HepG2 (cell line): Measurements from ENCODE around the gene PCBP2. TPM values are rescaled to one million over a fixed set of nuclear protein-coding genes. Genes with fewer than 3 reads are reported as not detected.

Experiments used
- ATAC-seq: fragments of 200-7000 bp; cut with Tn5 transposase; 3 replicates; pipeline ENCODE4 v1.9.1; 2020; ENCODE audit warnings: mild to moderate bottlenecking, moderate library complexity
- BruUV-seq: library from RNA; stranded (reverse); fragments of 400-500 nt; replicated peaks from 2 replicates; lab custom pipeline; 2021; lab: Mats Ljungman, UMichigan
- CTCF ChIA-PET: fragments of 300-600 bp; formaldehyde crosslinking; extraction: SDS; loops from one replicate; lab custom pipeline; 2021; ENCODE audit warnings: low total read pairs, inconsistent platforms, low intra/inter-chr PET ratio; lab: Yijun Ruan, JAX
- POLR2A ChIA-PET: fragments of 350-600 bp; sonication (Branson Sonifier 250); formaldehyde crosslinking; loops from one replicate; lab custom pipeline; 2020; ENCODE audit warnings: antibody characterized with exemption, inconsistent platforms; lab: Yijun Ruan, JAX
- DNase-seq: peaks from one replicate; pipeline ENCODE4 v3.0.0-alpha.2; 2015; ENCODE audit warnings: low spot score
- FAIRE-seq: peaks from 3 replicates; lab custom pipeline; 2011; peaks lifted over from hg19 to GRCh38; lab: Jason Lieb, UNC
- H2AFZ ChIP-seq: one replicate; pipeline ENCODE4 v1.6.1; 2011; ENCODE audit warnings: low read length, inconsistent platforms
- H3K27ac ChIP-seq: fragments of 300-600 bp; 3 replicates; pipeline ENCODE4 v1.8.0; 2011; ENCODE audit warnings: mixed run types, mild to moderate bottlenecking, mixed read lengths, low read length, inconsistent platforms; ENCODE audit not compliant: insufficient read depth; ENCODE audit errors: extremely low read length
- H3K27me3 ChIP-seq, 2 experiments: fragments of 200-600 bp in 1 of 2; 2 replicates in 1 of 2; 3 replicates in 1 of 2; pipeline versions ENCODE4 v1.6.0 to v1.8.0; 2011; ENCODE audit warnings: low read length in 2 of 2, mild to moderate bottlenecking in 2 of 2, moderate library complexity in 2 of 2, inconsistent platforms in 1 of 2; ENCODE audit not compliant: insufficient read depth in 2 of 2, control insufficient read depth in 1 of 2
- H3K36me3 ChIP-seq, 2 experiments: fragments of 200-600 bp in 1 of 2; replicated peaks in 1 of 2; 2 replicates in 1 of 2; 3 replicates in 1 of 2; pipeline versions ENCODE4 v1.5.1 to v1.8.0; 2011; ENCODE audit warnings: low read length in 2 of 2, inconsistent platforms in 1 of 2; ENCODE audit not compliant: insufficient read depth in 2 of 2, control insufficient read depth in 1 of 2
- H3K4me1 ChIP-seq: 2 replicates; pipeline ENCODE4 v1.5.1; 2012; ENCODE audit warnings: low read length, inconsistent platforms; ENCODE audit not compliant: insufficient read depth
- H3K4me2 ChIP-seq: 2 replicates; pipeline ENCODE4 v1.6.0; 2011; ENCODE audit warnings: low read depth, low read length, inconsistent platforms
- H3K4me3 ChIP-seq, 3 experiments: fragments of 200-600 bp in 1 of 3; sonication (generic), shearing (Covaris generic) in 1 of 3; replicated peaks in 1 of 3; 2 replicates each; pipeline ENCODE4 v1.5.1; 2011 to 2016; ENCODE audit warnings: low read length in 3 of 3, inconsistent platforms in 2 of 3, low read depth in 2 of 3, mild to moderate bottlenecking in 2 of 3, control low read depth in 1 of 3, mixed read lengths in 1 of 3; ENCODE audit not compliant: insufficient read depth in 1 of 3
- H3K79me2 ChIP-seq: one replicate; pipeline ENCODE4 v1.6.1; 2011; ENCODE audit warnings: low read length, inconsistent platforms; ENCODE audit not compliant: insufficient read depth
- H3K9ac ChIP-seq: 2 replicates; pipeline ENCODE4 v1.6.0; 2011; ENCODE audit warnings: mild to moderate bottlenecking, low read depth, low read length, inconsistent platforms; ENCODE audit not compliant: insufficient read depth
- H3K9me3 ChIP-seq: 2 replicates; pipeline ENCODE4 v1.5.1; 2012; ENCODE audit warnings: mild to moderate bottlenecking, low read length
- H4K20me1 ChIP-seq: 2 replicates; pipeline ENCODE4 v1.6.0; 2011; ENCODE audit warnings: inconsistent platforms, mild to moderate bottlenecking, low read length, moderate library complexity; ENCODE audit not compliant: insufficient read depth
- BRCA1 ChIP-seq: sonication (generic); formaldehyde crosslinking; IDR thresholded peaks from 2 replicates; pipeline ENCODE4 v1.4.0; 2020; ENCODE audit warnings: missing genetic modification reagents
- CBX5 ChIP-seq: sonication (generic); formaldehyde crosslinking; IDR thresholded peaks from 2 replicates; pipeline ENCODE4 v1.4.0; 2020; ENCODE audit warnings: missing genetic modification reagents, borderline replicate concordance
- MAF1 ChIP-seq: sonication (generic); formaldehyde crosslinking; IDR thresholded peaks from 2 replicates; pipeline ENCODE4 v1.5.0; 2020; ENCODE audit warnings: missing genetic modification reagents, borderline replicate concordance
- NFYB ChIP-seq: sonication (generic); formaldehyde crosslinking; IDR thresholded peaks from 2 replicates; pipeline ENCODE4 v1.4.0; 2020; ENCODE audit warnings: missing genetic modification reagents
- SIN3B ChIP-seq: fragments of 150-350 bp; IDR thresholded peaks from 2 replicates; pipeline ENCODE4 v1.6.1; 2014; ENCODE audit warnings: low read length
- SMARCE1 ChIP-seq: fragments of 450-650 bp; IDR thresholded peaks from 2 replicates; pipeline ENCODE4 v1.6.1; 2017; ENCODE audit warnings: borderline replicate concordance
- SSRP1 ChIP-seq: IDR thresholded peaks from 2 replicates; pipeline ENCODE4 v1.6.1; 2016; ENCODE audit warnings: control low read depth
- TBX3 ChIP-seq: fragments of 450-650 bp; IDR thresholded peaks from 2 replicates; pipeline ENCODE4 v1.6.1; 2017; ENCODE audit warnings: antibody characterized with exemption, mild to moderate bottlenecking, inconsistent platforms, borderline replicate concordance
- U2AF2 ChIP-seq: fragments of 200-400 bp; formaldehyde crosslinking; IDR thresholded peaks from 2 replicates; pipeline ENCODE4 v1.6.1; 2017; ENCODE audit warnings: low read depth, mild to moderate bottlenecking, low read length
- ZFP90 ChIP-seq: sonication (generic); formaldehyde crosslinking; IDR thresholded peaks from 2 replicates; pipeline ENCODE4 v1.8.0; 2022; ENCODE audit warnings: missing genetic modification reagents, mild to moderate bottlenecking, inconsistent platforms, borderline replicate concordance
- ZMAT3 ChIP-seq: sonication (generic); formaldehyde crosslinking; conservative IDR thresholded peaks from 2 replicates; pipeline ENCODE4 v1.7.0; 2021; ENCODE audit warnings: missing genetic modification reagents
- ZNF430 ChIP-seq: sonication (generic); formaldehyde crosslinking; IDR thresholded peaks from 2 replicates; pipeline ENCODE4 v1.9.0; 2021; ENCODE audit warnings: mild to moderate bottlenecking, missing genetic modification reagents
- ZNF431 ChIP-seq: sonication (generic); formaldehyde crosslinking; IDR thresholded peaks from 2 replicates; pipeline ENCODE4 v1.9.0; 2022; ENCODE audit warnings: missing genetic modification reagents, low read depth, mild to moderate bottlenecking, borderline replicate concordance
- ZNF496 ChIP-seq: sonication (generic); formaldehyde crosslinking; IDR thresholded peaks from 2 replicates; pipeline ENCODE4 v1.8.1; 2023; ENCODE audit warnings: mild to moderate bottlenecking, moderate library complexity, missing genetic modification reagents; ENCODE audit not compliant: insufficient replicate concordance
- ZNF674 ChIP-seq: sonication (generic); formaldehyde crosslinking; IDR thresholded peaks from 2 replicates; pipeline ENCODE4 v1.5.0; 2020; ENCODE audit warnings: low read depth, mild to moderate bottlenecking, missing genetic modification reagents
- ZNF891 ChIP-seq: sonication (generic); formaldehyde crosslinking; IDR thresholded peaks from 2 replicates; pipeline ENCODE4 v1.5.0; 2020; ENCODE audit warnings: mild to moderate bottlenecking, missing genetic modification reagents
- WGBS: methylation state at CpG from one replicate; pipeline ENCODE4 v1.1.6; 2017; ENCODE audit warnings: low lambda C conversion rate; 5-methylcytosine and 5-hydroxymethylcytosine counted together
- in situ Hi-C: cut with HindIII; loops from 2 replicates; pipeline ENCODE4 v1.10.0; 2017; ENCODE audit warnings: low pct_unique_long_range_greater_than_20kb; ENCODE audit not compliant: extremely low pct_ligation_motif_present
- intact Hi-C: fragments of 100-400 bp; cut with micrococcal nuclease; formaldehyde crosslinking; loops from one replicate; pipeline ENCODE4 v1.10.0; 2022; ENCODE audit not compliant: unreplicated experiment
- polyA plus RNA-seq, 8 experiments: library from polyadenylated mRNA; depleted of rRNA in 3 of 8; stranded (reverse) in 7 of 8; unstranded in 1 of 8; fragments of >200 nt; fragmentation: Illumina TruSeq in 4 of 8; extraction: Trizol in 4 of 8; gene quantifications; 2 replicates each; pipeline versions ENCODE4 v1.2.1 to v1.2.3, GENCODE V29; 2011 to 2016; ENCODE audit warnings: low read depth in 4 of 8, missing spikeins in 1 of 8, mixed read lengths in 1 of 8; ENCODE audit not compliant: insufficient read depth in 1 of 8
- total RNA-seq, 5 experiments: library from RNA; depleted of rRNA; stranded (reverse); fragments of >200 nt; fragmentation: Illumina TruSeq; extraction: Trizol; gene quantifications; 2 replicates each; pipeline ENCODE4 v1.2.3, GENCODE V29; 2016; ENCODE audit warnings: low read depth in 1 of 5
- TF ChIP-seq, protein P1 (sequence below): sonication (generic); formaldehyde crosslinking; IDR thresholded peaks from 2 replicates; pipeline ENCODE4 v1.5.1; 2020; ENCODE audit warnings: missing genetic modification reagents, mild to moderate bottlenecking, borderline replicate concordance
- TF ChIP-seq, protein P2 (sequence below): sonication (generic); formaldehyde crosslinking; IDR thresholded peaks from 2 replicates; pipeline ENCODE4 v1.8.0; 2022; ENCODE audit warnings: missing genetic modification reagents, low read depth, mild to moderate bottlenecking, borderline replicate concordance
- TF ChIP-seq, protein P3 (sequence below): sonication (generic); formaldehyde crosslinking; IDR thresholded peaks from 2 replicates; pipeline ENCODE4 v1.9.0; 2021; ENCODE audit warnings: missing genetic modification reagents, borderline replicate concordance

Gene PCBP2
- total and polyA plus RNA-seq, 2 of the 13 experiments (the other 11 are each of a cell fraction or from before 2014, with no cell fraction given), result 154 to 345 TPM

DNA sequence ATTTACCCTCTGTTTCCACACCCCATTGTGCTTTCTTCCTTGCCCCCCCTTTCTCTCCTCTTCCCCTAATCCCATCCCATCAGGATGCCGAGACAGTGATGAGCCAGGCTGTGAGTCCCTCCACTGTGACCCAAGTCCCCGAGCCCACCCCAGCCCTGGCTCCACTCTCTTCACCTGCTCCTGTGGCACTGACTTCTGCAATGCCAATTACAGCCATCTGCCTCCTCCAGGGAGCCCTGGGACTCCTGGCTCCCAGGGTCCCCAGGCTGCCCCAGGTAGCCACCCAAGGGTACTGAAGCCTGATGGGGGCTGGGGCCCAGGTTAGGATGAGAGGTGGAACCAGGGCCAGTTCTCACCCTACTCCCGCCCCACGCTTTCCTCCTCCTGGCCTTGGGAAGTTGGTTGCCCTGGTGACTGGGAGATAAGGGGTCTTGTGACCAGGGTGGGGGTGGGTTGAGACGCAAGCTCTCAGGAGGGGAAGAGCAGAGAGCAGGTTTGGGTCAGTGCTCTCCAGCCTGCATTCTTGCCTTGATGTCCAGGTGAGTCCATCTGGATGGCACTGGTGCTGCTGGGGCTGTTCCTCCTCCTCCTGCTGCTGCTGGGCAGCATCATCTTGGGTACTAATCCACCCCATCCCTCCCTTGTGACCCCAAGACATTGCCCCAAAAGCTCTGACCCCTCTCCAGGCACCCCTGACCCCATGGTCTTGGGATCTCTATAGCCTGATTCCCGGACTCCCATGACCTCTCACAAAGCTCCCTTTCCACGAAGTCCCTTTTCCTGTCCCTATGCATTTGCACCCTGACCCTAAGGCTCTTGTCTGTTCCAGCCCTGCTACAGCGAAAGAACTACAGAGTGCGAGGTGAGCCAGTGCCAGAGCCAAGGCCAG lies 27.0 kb upstream of the PCBP2 start:
- peak overlapping the region; percentile 67 for H3K4me2 ChIP-seq
- H4K20me1 ChIP-seq, result no peaks in the 10 kb centered on the region
- peak; percentile 5; the same call in 2 of the 3 replicates for ATAC-seq
- ChIA-PET CTCF (no interaction called here), POLR2A (interaction anchor here (1.2 to 1.7 kb wide), 2 partner anchors 16 to 104 kb away, joined by 8 to 12 read pairs; partner anchors contain the start of genes AAAS and PRR13)
- 24% methylated on average over 7 of the region's 9 CpGs for WGBS
- intact Hi-C loops (loop anchor here (5.0 kb wide), 1 partner anchor 43 kb away; the partner anchor contains the start of gene SP1), in situ Hi-C loops (loop anchor here (5.0 kb wide), 1 partner anchor 78 kb away; no protein-coding TSS in a partner anchor)
- TF ChIP-seq ZNF891 (CRISPR knock-in tag) (no peak), MAF1 (CRISPR knock-in tag) (no peak), ZNF430 (CRISPR knock-in tag) (no peak), NFYB (CRISPR knock-in tag) (no peak), ZFP90 (CRISPR knock-in tag) (no peak), ZNF674 (CRISPR knock-in tag) (no peak), BRCA1 (CRISPR knock-in tag) (no peak), SSRP1 (CRISPR knock-in tag) (no peak), SIN3B (no peak), SMARCE1 (no peak), CBX5 (CRISPR knock-in tag) (no peak), U2AF2 (no peak), ZMAT3 (CRISPR knock-in tag) (no peak), ZNF431 (no peak), ZNF496 (CRISPR knock-in tag) (no peak), TBX3 (no peak)
- TF ChIP-seq, protein P1, sequence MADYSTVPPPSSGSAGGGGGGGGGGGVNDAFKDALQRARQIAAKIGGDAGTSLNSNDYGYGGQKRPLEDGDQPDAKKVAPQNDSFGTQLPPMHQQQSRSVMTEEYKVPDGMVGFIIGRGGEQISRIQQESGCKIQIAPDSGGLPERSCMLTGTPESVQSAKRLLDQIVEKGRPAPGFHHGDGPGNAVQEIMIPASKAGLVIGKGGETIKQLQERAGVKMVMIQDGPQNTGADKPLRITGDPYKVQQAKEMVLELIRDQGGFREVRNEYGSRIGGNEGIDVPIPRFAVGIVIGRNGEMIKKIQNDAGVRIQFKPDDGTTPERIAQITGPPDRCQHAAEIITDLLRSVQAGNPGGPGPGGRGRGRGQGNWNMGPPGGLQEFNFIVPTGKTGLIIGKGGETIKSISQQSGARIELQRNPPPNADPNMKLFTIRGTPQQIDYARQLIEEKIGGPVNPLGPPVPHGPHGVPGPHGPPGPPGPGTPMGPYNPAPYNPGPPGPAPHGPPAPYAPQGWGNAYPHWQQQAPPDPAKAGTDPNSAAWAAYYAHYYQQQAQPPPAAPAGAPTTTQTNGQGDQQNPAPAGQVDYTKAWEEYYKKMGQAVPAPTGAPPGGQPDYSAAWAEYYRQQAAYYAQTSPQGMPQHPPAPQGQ (CRISPR knock-in tag), result no peak
- TF ChIP-seq, protein P2, sequence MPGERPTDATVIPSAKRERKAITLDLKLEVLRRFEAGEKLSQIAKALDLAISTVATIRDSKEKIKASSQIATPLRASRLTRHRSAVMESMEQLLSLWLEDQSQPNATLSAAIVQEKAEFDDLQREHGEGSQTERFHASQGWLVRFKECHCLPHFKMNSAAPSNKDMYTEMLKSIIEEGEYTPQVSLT (CRISPR knock-in tag), result no peak
- TF ChIP-seq, protein P3, sequence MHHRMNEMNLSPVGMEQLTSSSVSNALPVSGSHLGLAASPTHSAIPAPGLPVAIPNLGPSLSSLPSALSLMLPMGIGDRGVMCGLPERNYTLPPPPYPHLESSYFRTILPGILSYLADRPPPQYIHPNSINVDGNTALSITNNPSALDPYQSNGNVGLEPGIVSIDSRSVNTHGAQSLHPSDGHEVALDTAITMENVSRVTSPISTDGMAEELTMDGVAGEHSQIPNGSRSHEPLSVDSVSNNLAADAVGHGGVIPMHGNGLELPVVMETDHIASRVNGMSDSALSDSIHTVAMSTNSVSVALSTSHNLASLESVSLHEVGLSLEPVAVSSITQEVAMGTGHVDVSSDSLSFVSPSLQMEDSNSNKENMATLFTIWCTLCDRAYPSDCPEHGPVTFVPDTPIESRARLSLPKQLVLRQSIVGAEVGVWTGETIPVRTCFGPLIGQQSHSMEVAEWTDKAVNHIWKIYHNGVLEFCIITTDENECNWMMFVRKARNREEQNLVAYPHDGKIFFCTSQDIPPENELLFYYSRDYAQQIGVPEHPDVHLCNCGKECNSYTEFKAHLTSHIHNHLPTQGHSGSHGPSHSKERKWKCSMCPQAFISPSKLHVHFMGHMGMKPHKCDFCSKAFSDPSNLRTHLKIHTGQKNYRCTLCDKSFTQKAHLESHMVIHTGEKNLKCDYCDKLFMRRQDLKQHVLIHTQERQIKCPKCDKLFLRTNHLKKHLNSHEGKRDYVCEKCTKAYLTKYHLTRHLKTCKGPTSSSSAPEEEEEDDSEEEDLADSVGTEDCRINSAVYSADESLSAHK (CRISPR knock-in tag), result no peak
- no peaks in the 10 kb centered on the region for H3K9me3 ChIP-seq
- no peak for FAIRE-seq
- H3K4me3 ChIP-seq, result peak overlapping the region in 2 of 3 experiments; percentile 25 to 56; a peak in 3 of 6 replicates
- no peaks in the 10 kb centered on the region for H3K79me2 ChIP-seq
- no peak for DNase-seq
- peak overlapping the region; percentile 77 for H2AFZ ChIP-seq
- peak overlapping the region; percentile 61 for H3K9ac ChIP-seq
- peaks cover 62% of the 10 kb centered on the region for H3K4me1 ChIP-seq
- H3K27me3 ChIP-seq, result 0 out of 5 replicates have a peak, but pooled peaks cover 0 to 4% of the 10 kb centered on the region in 2 experiments
- H3K36me3 ChIP-seq, result no peaks in the 10 kb centered on the region
- BruUV-seq, result no TSS peak
- no peak overlapping the region for H3K27ac ChIP-seq
